GM19238 (cell line): Measurements from ENCODE around the gene PLB1.
"Not testable (repeated sequence)": the region's sequence is repeated elsewhere in the genome, so short reads cannot be mapped to it uniquely, and the experiment has no call there.

Source experiments
- DNase-seq: peaks from one replicate; pipeline ENCODE4 v3.0.0; 2011; ENCODE audit warnings: low spot score; ENCODE audit not compliant: insufficient read length

Gene PLB1

GRCh38 chr2:28662468-28663181 lies 166.8 kb downstream of the PLB1 start:
- DNase-seq, result no peak

GRCh38 chr2:28663359-28663758 lies 167.5 kb downstream of the PLB1 start:
- DNase-seq, result no peak

- DNase-seq, result no peak
Measured at GRCh38 chr2:28664120-28664842, 168.4 kb downstream of the PLB1 start.

- no peak for DNase-seq
Measured at GRCh38 chr2:28665041-28665704, 169.3 kb downstream of the PLB1 start.

- not testable (repeated sequence) for DNase-seq
Measured at GRCh38 chr2:28665811-28666377, 170.0 kb downstream of the PLB1 start.

GRCh38 chr2:28666496-28667184 lies 170.8 kb downstream of the PLB1 start:
- no peak for DNase-seq

- no peak for DNase-seq
Measured at GRCh38 chr2:28667261-28667660, 171.4 kb downstream of the PLB1 start.

- no peak for DNase-seq
Measured at GRCh38 chr2:28668106-28668814, 172.4 kb downstream of the PLB1 start.

GRCh38 chr2:28668880-28669279 lies 173.0 kb downstream of the PLB1 start:
- no peak for DNase-seq

- no peak for DNase-seq
Measured at GRCh38 chr2:28670856-28671255, 175.0 kb downstream of the PLB1 start.

- no peak for DNase-seq
Measured at GRCh38 chr2:28673338-28673737, 177.5 kb downstream of the PLB1 start.

GRCh38 chr2:28674062-28674712 lies 178.3 kb downstream of the PLB1 start:
- no peak for DNase-seq

- no peak for DNase-seq
Measured at GRCh38 chr2:28674713-28675068, 178.8 kb downstream of the PLB1 start.

GRCh38 chr2:28676152-28676835 lies 180.4 kb downstream of the PLB1 start:
- DNase-seq, result no peak

- no peak for DNase-seq
Measured at GRCh38 chr2:28678175-28678855, 182.5 kb downstream of the PLB1 start.

GRCh38 chr2:28678944-28679343 lies 183.1 kb downstream of the PLB1 start:
- no peak for DNase-seq

- no peak for DNase-seq
Measured at GRCh38 chr2:28680657-28681056, 184.8 kb downstream of the PLB1 start.

- DNase-seq, result peak; percentile 68
Measured at GRCh38 chr2:28681158-28681571, 185.3 kb downstream of the PLB1 start.

GRCh38 chr2:28681606-28682005 lies 185.7 kb downstream of the PLB1 start:
- no peak for DNase-seq
